GM18517 (cell line): ENCODE data around the gene BAG5.

ENCODE experiments used
- ATAC-seq: cut with Tn5 transposase; IDR thresholded peaks from one replicate; pipeline ENCODE4 v1.9.1; 2021; ENCODE audit warnings: mild to moderate bottlenecking, moderate library complexity; ENCODE audit not compliant: unreplicated experiment

BAG5 gene

GRCh38 chr14:103563844-103564505 is 1.5 kb upstream of the BAG5 start:
- no peak for ATAC-seq

- no peak for ATAC-seq
These were observed 766 bp upstream of the BAG5 start for GRCh38 chr14:103563226-103563620.

DNA sequence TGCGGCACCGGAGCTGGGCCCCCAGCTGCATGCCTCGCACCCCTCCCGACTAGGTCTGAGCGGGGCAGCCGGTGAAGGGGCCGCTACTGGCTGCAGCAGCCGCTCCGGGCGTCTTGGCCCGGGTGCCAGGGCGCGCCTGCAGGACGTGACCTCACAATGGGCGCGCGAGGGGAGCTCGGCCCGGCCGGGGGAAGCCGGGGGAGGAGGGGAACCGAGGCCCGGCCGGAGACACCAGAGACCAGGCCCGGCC is 353 bp downstream of the BAG5 start:
- ATAC-seq: peak; percentile 28

GRCh38 chr14:103561381-103562178 is 877 bp downstream of the BAG5 start:
- no peak for ATAC-seq

DNA sequence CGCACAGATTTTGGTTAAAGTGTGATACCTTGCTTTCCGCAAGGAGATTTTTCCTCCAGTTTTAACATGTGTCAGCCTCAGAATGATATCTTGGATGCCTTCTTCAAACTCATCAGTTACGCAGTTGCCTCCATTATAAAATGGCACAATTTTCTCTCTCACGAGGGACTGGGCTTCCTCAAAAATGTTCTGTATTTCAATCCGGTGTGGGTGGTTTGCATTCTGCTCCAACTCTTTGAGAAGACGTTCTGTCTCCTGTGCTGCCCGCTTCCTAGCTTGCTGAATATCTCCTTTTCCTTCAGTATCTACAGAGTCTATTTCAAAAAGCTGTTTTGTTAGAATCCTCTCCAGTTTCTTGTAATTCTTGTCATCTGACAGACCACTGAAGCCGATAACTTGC is 1.8 kb downstream of the BAG5 start:
- no peak for ATAC-seq

- no peak for ATAC-seq
These were observed 2.7 kb downstream of the BAG5 start for GRCh38 chr14:103559766-103560165.

GRCh38 chr14:103558071-103558882 is 4.2 kb downstream of the BAG5 start:
- ATAC-seq: no peak

- no peak for ATAC-seq
These were observed 5.3 kb downstream of the BAG5 start for GRCh38 chr14:103556946-103557758.

DNA sequence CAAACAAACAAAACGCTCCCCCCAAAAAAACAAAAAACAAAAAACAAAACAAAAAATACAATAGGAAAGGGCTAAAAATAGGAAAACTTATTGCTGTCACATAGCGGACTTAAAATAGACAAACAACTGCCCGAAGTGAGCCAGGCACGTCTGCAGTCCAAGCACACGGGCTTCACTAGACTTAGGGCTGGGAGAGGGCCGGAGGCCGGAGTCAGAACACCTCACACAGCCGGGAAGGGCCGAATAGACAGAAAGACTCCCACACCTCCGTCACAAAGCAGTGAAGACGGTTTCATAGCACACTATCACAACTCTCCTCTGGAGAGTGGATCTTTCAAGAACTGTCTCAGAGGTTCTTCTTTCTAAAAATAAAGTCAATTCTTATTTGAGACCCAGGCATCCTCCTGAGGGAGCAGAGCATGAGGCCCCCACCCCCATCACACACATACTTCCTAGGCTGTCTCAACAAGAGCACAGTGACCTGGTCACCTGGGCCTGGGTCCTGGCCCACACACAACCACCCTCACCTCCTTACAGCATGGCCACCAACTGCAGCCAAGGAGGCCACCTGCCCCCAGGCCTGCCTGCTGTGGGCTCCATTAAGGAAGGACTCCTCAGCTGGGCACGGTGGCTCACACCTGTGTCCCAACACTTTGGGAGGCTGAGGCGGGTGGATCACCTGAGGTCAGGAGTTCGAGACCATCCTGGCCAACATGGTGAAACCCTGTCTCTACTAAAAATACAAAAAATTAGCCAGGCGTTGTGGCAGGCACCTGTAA is 6.7 kb downstream of the BAG5 start:
- ATAC-seq: no peak

DNA sequence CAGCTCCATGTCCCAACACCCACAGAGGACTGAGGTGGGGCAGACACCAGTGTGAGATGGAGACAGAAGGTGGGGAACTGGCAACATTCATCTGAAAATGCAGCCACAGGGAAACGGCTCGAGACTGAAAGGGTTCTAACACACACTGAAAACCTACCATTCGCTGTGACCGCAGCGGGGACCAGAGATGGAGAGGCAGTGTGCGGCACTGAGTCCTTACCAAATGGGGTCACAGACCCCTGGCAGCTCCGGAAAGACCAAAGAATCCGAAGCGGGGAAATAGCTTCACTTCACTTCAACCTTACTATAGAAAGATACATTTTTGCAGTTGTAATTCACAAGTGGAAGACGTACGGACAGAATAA is 9.6 kb downstream of the BAG5 start:
- ATAC-seq: no peak

GRCh38 chr14:103552011-103552845 is 10.2 kb downstream of the BAG5 start:
- ATAC-seq: no peak

- no peak for ATAC-seq
These were observed 11.1 kb downstream of the BAG5 start for GRCh38 chr14:103551338-103551762.

DNA sequence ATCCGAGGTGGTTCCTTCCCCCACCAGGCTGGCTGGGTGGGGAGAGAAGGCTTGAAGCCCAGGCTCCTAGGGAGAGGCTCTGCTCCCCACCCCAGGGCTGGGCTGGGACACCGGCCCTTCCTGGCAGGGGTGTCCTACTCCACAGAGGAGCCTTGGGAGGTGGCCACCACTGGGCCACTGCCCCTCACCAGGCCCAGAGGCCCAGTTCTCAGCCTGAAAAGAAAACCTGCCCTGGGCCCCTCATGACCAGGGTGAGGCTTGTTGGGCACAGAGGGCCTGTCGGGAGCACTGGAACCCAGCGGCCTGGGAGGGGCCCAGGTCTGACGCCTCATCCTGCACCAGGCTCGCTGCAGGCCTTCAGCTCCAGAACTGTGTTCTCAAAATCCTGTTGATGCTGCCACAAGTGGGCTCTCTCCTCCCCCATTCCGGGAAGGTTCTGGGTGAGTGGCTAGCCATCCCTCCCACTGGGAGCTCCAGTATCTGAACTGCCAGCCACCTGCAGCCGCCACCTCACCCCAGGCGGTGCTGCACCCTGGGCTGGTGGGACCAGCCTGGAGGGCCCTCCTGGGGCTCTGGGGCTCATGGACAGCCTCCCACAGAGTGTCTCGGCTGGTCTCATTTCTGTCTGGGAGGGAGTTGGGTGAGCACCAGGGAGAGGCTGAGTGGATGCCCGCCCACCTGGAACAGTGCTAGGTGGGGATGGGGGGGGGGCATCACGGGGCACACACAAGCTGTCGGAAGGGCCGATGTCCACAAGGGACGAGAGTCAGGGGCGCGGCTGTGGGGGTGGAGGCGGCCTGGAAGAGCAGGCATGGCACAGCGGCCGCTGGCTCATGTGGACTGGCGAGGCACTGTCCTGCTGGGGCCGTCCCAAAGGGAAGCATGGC is 11.8 kb downstream of the BAG5 start:
- no peak for ATAC-seq

- no peak for ATAC-seq
These were observed 12.8 kb downstream of the BAG5 start for GRCh38 chr14:103549361-103550311.

- ATAC-seq: no peak
These were observed 13.8 kb downstream of the BAG5 start for GRCh38 chr14:103548463-103549351.

DNA sequence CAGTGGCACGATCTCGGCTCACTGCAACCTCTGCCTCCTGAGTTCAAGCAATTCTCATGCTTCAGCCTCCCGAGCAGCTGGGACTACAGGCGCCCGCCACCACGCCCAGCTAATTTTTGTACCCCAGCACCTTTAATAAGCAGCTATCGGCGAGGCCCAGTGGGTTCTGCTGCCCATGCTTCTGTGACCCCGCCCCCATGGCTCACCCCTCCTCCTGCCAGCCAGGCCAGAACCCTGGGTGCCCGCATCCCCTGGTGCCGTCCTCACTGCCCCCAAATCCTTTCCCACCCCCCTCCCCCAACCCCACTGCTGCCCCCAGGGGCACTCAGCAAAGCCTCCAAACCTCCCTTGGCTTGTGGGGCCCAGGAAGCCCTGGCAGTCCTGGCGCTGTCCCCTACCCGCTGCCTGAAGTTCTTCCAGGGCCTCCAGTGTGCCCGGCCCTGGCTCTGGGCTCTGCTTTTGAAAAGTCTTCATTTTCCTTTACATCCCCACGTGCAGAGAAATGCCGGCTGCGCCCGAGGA is 14.5 kb downstream of the BAG5 start:
- no peak for ATAC-seq
